ENCODE results near the gene CACNG4.

DNA sequence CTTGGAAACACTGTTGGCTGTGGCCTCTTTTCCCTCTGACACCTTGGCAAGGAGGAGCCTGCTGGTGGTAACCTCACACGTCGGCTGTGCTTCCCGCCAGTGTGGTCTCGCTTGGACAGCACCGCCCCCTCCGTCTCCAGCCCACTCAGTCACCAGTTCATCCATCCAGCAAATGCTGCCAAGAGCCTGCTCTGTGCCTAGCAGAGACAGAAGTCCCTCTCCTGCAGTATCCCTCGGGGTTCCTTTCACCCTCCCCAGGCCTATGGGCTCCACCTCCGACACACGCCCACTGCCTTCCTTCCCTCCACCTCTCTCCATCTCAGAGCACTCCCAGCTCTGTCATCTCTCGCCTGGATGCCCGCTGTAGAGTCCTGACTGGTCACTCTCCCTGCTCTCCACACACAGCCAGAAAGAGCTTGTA, 12.3 kb downstream of the CACNG4 start:
- TF ChIP-seq, protein P1, sequence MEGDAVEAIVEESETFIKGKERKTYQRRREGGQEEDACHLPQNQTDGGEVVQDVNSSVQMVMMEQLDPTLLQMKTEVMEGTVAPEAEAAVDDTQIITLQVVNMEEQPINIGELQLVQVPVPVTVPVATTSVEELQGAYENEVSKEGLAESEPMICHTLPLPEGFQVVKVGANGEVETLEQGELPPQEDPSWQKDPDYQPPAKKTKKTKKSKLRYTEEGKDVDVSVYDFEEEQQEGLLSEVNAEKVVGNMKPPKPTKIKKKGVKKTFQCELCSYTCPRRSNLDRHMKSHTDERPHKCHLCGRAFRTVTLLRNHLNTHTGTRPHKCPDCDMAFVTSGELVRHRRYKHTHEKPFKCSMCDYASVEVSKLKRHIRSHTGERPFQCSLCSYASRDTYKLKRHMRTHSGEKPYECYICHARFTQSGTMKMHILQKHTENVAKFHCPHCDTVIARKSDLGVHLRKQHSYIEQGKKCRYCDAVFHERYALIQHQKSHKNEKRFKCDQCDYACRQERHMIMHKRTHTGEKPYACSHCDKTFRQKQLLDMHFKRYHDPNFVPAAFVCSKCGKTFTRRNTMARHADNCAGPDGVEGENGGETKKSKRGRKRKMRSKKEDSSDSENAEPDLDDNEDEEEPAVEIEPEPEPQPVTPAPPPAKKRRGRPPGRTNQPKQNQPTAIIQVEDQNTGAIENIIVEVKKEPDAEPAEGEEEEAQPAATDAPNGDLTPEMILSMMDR (IDR thresholded peaks at IDR 0.05) = no peak
- TF ChIP-seq POLR2A (IDR thresholded peaks at IDR 0.05) = no peak

Measured in heart left ventricle (tissue), 13 donors.